ENCODE data around the gene INSYN2B. TPM values are rescaled to one million over a fixed set of nuclear protein-coding genes. Genes with fewer than 3 reads are reported as not detected.

Gene INSYN2B
- total and polyA plus RNA-seq, 2 experiments from 2014 or later: not detected

GRCh38 chr5:169831331-169831730, 149.0 kb downstream of the INSYN2B start:
- H3K27ac Mint-ChIP-seq: no peak overlapping the region
- H3K4me2 ChIP-seq: no peak overlapping the region
- H3K4me3 ChIP-seq: no peak overlapping the region
- no peaks in the 10 kb centered on the region for H3F3A ChIP-seq (replicated peaks; ENCODE audit: low read depth)
- TF ChIP-seq ZNF331 (CRISPR knock-in tag; IDR thresholded peaks at IDR 0.05; ENCODE audit: low read depth): no peak
- TF ChIP-seq ZNF114 (CRISPR knock-in tag; IDR thresholded peaks at IDR 0.05): no peak
- no peaks in the 10 kb centered on the region for H3K36me3 Mint-ChIP-seq (ENCODE audit: low read depth)
- no peak overlapping the region for H3K27ac ChIP-seq (ENCODE audit: low read depth)
- H2AFZ ChIP-seq: no peak overlapping the region
- H3K9me3 Mint-ChIP-seq: peaks cover under 1% of the 10 kb centered on the region; the same call in 1 of the 3 replicates
- ATAC-seq (no peak), DNase-seq (ENCODE audit: low spot score) (no peak)
- H4K20me1 ChIP-seq (replicated peaks; ENCODE audit: insufficient read depth): no peaks in the 10 kb centered on the region
- no peaks in the 10 kb centered on the region for H3K9me2 ChIP-seq (ENCODE audit: insufficient read depth)
- no peaks in the 10 kb centered on the region for H3K79me2 ChIP-seq (replicated peaks; ENCODE audit: insufficient read depth)
- peaks cover 7% of the 10 kb centered on the region; the same call in 2 of the 3 replicates for H3K4me1 Mint-ChIP-seq
- no peak overlapping the region for H3K4me3 Mint-ChIP-seq
- peaks cover 2% of the 10 kb centered on the region for H3K27me3 Mint-ChIP-seq (ENCODE audit: insufficient read depth, low read depth, poor library complexity)
- no peaks in the 10 kb centered on the region for H3K27me3 ChIP-seq (ENCODE audit: insufficient read depth)
- peaks cover 6% of the 10 kb centered on the region; the same call in 1 of the 2 replicates for H3K4me1 ChIP-seq (ENCODE audit: insufficient read depth)
- no peaks in the 10 kb centered on the region for H3K36me3 ChIP-seq (ENCODE audit: insufficient read depth)

- no peak for DNase-seq (ENCODE audit: low spot score)
- no peaks in the 10 kb centered on the region for H3K79me2 ChIP-seq (replicated peaks; ENCODE audit: insufficient read depth)
- TF ChIP-seq EZH2phosphoT487 (IDR thresholded peaks at IDR 0.05; ENCODE audit: unreplicated experiment): no peak
- no peak for TF ChIP-seq ZNF114 (CRISPR knock-in tag; IDR thresholded peaks at IDR 0.05)
- TF ChIP-seq REST (IDR thresholded peaks at IDR 0.05; ENCODE audit: unreplicated experiment): no peak
- TF ChIP-seq JUNB (IDR thresholded peaks at IDR 0.05; ENCODE audit: unreplicated experiment): no peak
- no peak for TF ChIP-seq CTCF (conservative IDR thresholded peaks at IDR 0.05; ENCODE audit: low read depth in 2 of 2)
- no peak for TF ChIP-seq CREB1 (CRISPR knock-in tag; IDR thresholded peaks at IDR 0.05; ENCODE audit: low read depth)
- TF ChIP-seq ZNF331 (CRISPR knock-in tag; IDR thresholded peaks at IDR 0.05; ENCODE audit: low read depth): no peak
- H3K4me3 ChIP-seq: no peak overlapping the region
- Mint-ChIP-seq H3K4me3 (no peak overlapping the region), H3K27me3 (ENCODE audit: insufficient read depth, low read depth, poor library complexity) (peaks cover 2% of the 10 kb centered on the region), H3K9me3 (peaks cover 15% of the 10 kb centered on the region; the same call in 2 of the 3 replicates), H3K27ac (no peak overlapping the region), H3K36me3 (ENCODE audit: low read depth) (no peaks in the 10 kb centered on the region), H3K4me1 (peaks cover 7% of the 10 kb centered on the region)
- H3K9me2 ChIP-seq (ENCODE audit: insufficient read depth): no peaks in the 10 kb centered on the region
- H2AFZ ChIP-seq: no peak overlapping the region
- no peaks in the 10 kb centered on the region for H4K20me1 ChIP-seq (replicated peaks; ENCODE audit: insufficient read depth)
- H3K27ac ChIP-seq (ENCODE audit: low read depth): no peak overlapping the region
- H3K27me3 ChIP-seq (ENCODE audit: insufficient read depth): no peaks in the 10 kb centered on the region
- no peak overlapping the region for H3K4me2 ChIP-seq
- peaks cover 6% of the 10 kb centered on the region; the same call in 1 of the 2 replicates for H3K4me1 ChIP-seq (ENCODE audit: insufficient read depth)
- H3F3A ChIP-seq (replicated peaks; ENCODE audit: low read depth): no peaks in the 10 kb centered on the region
- no peaks in the 10 kb centered on the region for H3K36me3 ChIP-seq (ENCODE audit: insufficient read depth)
- no peak for ATAC-seq
Measured at GRCh38 chr5:169828385-169828784, 151.9 kb downstream of the INSYN2B start.
